ENCODE measurements around the gene FKBP1B. TPM values are rescaled to one million over a fixed set of nuclear protein-coding genes. Genes with fewer than 3 reads are reported as not detected.
A peak's percentile ranks its signal among the peaks of the same experiment; 100 is the strongest.

The FKBP1B gene
- total RNA-seq, 1 experiment from 2014 or later: 59.7 TPM

DNA sequence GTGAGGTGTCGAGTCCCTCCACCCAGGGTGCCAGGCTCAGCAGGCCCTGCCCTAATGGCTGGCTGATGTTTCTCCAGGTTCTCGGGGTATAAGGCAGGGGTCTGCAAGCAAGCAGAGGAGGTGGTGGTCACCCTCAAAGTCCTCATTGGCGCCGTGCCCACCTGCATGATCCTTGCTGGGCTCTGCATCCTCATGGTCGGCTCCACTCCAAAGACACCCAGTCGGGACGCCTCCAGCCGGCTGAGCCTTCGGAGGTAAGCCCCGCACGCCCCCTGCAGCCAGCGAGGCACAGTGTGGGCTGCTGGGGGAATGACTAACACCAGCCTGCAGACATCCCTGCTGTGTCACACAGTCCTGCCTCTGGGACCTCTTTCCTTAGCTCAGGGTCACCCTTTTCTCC lies 25.5 kb upstream of the FKBP1B start:
- no peak overlapping the region for H2BK20ac ChIP-seq (ENCODE audit: low read depth, low read length, poor library complexity, severe bottlenecking)
- no peak overlapping the region for H4K5ac ChIP-seq (ENCODE audit: insufficient read length, low read depth, low read length)
- H3K79me2 ChIP-seq (ENCODE audit: insufficient read depth, low read length): no peaks in the 10 kb centered on the region; the same call in 1 of the 2 replicates
- no peaks in the 10 kb centered on the region for H3K27me3 ChIP-seq (ENCODE audit: insufficient read depth, low read length)
- H2AFZ ChIP-seq (ENCODE audit: low read length): no peak overlapping the region
- H2BK120ac ChIP-seq (ENCODE audit: low read depth, low read length, poor library complexity, severe bottlenecking): no peak overlapping the region
- H2BK12ac ChIP-seq (ENCODE audit: insufficient read length, low read depth, low read length): no peak overlapping the region
- peaks cover 30 to 45% (median 37%) of the 10 kb centered on the region in 3 experiments for H3K36me3 Mint-ChIP-seq (ENCODE audit: insufficient read depth in 1 of 3, low read depth in 3 of 3)
- peak overlapping the region in 1 of 2 experiments; percentile 1; a peak in 1 of 5 replicates for H3K4me3 Mint-ChIP-seq
- H4K91ac ChIP-seq (ENCODE audit: insufficient read length, low read depth, low read length): no peak overlapping the region
- peak; percentile 64 for DNase-seq
- no peak overlapping the region for H3K4me2 ChIP-seq (ENCODE audit: insufficient read depth, insufficient read length, low read length)
- no peaks in the 10 kb centered on the region for H4K20me1 ChIP-seq (ENCODE audit: control insufficient read depth, insufficient read depth, insufficient read length)
- H3K9ac ChIP-seq (ENCODE audit: extremely low read depth, insufficient read length, low read length): no peak overlapping the region
- no peak overlapping the region for H3K23ac ChIP-seq (ENCODE audit: insufficient read length, low read depth, low read length)
- H3T11ph ChIP-seq (ENCODE audit: low read length): no peak overlapping the region
- TF ChIP-seq, protein P1, sequence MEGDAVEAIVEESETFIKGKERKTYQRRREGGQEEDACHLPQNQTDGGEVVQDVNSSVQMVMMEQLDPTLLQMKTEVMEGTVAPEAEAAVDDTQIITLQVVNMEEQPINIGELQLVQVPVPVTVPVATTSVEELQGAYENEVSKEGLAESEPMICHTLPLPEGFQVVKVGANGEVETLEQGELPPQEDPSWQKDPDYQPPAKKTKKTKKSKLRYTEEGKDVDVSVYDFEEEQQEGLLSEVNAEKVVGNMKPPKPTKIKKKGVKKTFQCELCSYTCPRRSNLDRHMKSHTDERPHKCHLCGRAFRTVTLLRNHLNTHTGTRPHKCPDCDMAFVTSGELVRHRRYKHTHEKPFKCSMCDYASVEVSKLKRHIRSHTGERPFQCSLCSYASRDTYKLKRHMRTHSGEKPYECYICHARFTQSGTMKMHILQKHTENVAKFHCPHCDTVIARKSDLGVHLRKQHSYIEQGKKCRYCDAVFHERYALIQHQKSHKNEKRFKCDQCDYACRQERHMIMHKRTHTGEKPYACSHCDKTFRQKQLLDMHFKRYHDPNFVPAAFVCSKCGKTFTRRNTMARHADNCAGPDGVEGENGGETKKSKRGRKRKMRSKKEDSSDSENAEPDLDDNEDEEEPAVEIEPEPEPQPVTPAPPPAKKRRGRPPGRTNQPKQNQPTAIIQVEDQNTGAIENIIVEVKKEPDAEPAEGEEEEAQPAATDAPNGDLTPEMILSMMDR (conservative IDR thresholded peaks at IDR 0.05): peak; percentile 51; the same call in 2 of the 3 replicates
- H3K4me1 Mint-ChIP-seq: peaks cover 46 to 49% of the 10 kb centered on the region in 2 experiments
- H3K56ac ChIP-seq (ENCODE audit: insufficient read length, low read depth, low read length): no peak overlapping the region
- no peak overlapping the region for H4K8ac ChIP-seq (replicated peaks; ENCODE audit: insufficient read length, low read depth, low read length)
- H3K4ac ChIP-seq (ENCODE audit: low read depth, low read length): no peak overlapping the region; the same call in 1 of the 2 replicates
- H3K79me1 ChIP-seq (ENCODE audit: insufficient read depth, low read depth, low read length, poor library complexity, severe bottlenecking): no peaks in the 10 kb centered on the region
- no peak overlapping the region for H2BK5ac ChIP-seq (ENCODE audit: insufficient read length, low read length)
- no peak overlapping the region for H2BK15ac ChIP-seq (ENCODE audit: low read depth, low read length)
- no CpG with 5 or more reads among the region's 12 CpGs for WGBS (ENCODE audit: extremely low coverage, insufficient read length, low lambda C conversion rate)
- no peaks in the 10 kb centered on the region for H3K23me2 ChIP-seq (ENCODE audit: insufficient read length, low read depth, low read length, poor library complexity, severe bottlenecking)
- H2AK5ac ChIP-seq (ENCODE audit: insufficient read length, low read length): no peak overlapping the region
- no peaks in the 10 kb centered on the region for H3K27me3 Mint-ChIP-seq (ENCODE audit: low read depth)
- no peaks in the 10 kb centered on the region for H3K9me3 ChIP-seq (ENCODE audit: control insufficient read depth, low read depth, low read length)
- peak overlapping the region; percentile 63 to 97 (median 93); a peak in 6 of 7 replicates for H3K27ac Mint-ChIP-seq
- no peak overlapping the region for H3K18ac ChIP-seq (ENCODE audit: insufficient read length, low read depth, low read length)
- H3K27ac ChIP-seq (ENCODE audit: insufficient read length, low read depth, low read length): no peak overlapping the region
- H3K4me1 ChIP-seq (ENCODE audit: insufficient read depth, low read length): peaks cover 15% of the 10 kb centered on the region; the same call in 1 of the 2 replicates
- no peak overlapping the region; the same call in 1 of the 2 replicates for H3K14ac ChIP-seq (ENCODE audit: insufficient read depth, low read length)
- 0 out of 5 replicates have a peak, but pooled peaks cover 0 to 3% of the 10 kb centered on the region in 2 experiments for H3K9me3 Mint-ChIP-seq
